Stomach smooth muscle (tissue), 2 donors: ENCODE measurements around the gene ADGRD1.

Experiments used
- H3K27ac ChIP-seq: one replicate; pipeline ENCODE4 v1.7.0; 2013; ENCODE audit warnings: mild to moderate bottlenecking, low read length, inconsistent platforms
- H3K27me3 ChIP-seq, 2 donors: one replicate each; pipeline ENCODE4 v1.7.0; 2013; ENCODE audit warnings: low read length in 2 of 2; ENCODE audit not compliant: insufficient read depth in 2 of 2, control insufficient read depth in 1 of 2
- H3K36me3 ChIP-seq, 2 donors: one replicate each; pipeline ENCODE4 v1.7.0; 2013; ENCODE audit warnings: low read length in 2 of 2; ENCODE audit not compliant: control insufficient read depth in 2 of 2, insufficient read depth in 2 of 2
- H3K4me1 ChIP-seq: one replicate; pipeline ENCODE4 v1.7.0; 2013; ENCODE audit warnings: low read length; ENCODE audit not compliant: control insufficient read depth, insufficient read depth
- H3K4me3 ChIP-seq, 2 donors: one replicate each; pipeline ENCODE4 v1.7.0; 2013; ENCODE audit warnings: low read length in 2 of 2
- H3K9ac ChIP-seq, 2 donors: one replicate each; pipeline ENCODE4 v1.7.0; 2013; ENCODE audit warnings: low read length in 2 of 2, mild to moderate bottlenecking in 1 of 2
- H3K9me3 ChIP-seq, 2 donors: one replicate each; pipeline ENCODE4 v1.7.0; 2013; ENCODE audit warnings: low read length in 2 of 2; ENCODE audit not compliant: control insufficient read depth in 2 of 2
- donor health status: healthy.
- donor health status: Pancreatic carcinoma.

The ADGRD1 gene

DNA sequence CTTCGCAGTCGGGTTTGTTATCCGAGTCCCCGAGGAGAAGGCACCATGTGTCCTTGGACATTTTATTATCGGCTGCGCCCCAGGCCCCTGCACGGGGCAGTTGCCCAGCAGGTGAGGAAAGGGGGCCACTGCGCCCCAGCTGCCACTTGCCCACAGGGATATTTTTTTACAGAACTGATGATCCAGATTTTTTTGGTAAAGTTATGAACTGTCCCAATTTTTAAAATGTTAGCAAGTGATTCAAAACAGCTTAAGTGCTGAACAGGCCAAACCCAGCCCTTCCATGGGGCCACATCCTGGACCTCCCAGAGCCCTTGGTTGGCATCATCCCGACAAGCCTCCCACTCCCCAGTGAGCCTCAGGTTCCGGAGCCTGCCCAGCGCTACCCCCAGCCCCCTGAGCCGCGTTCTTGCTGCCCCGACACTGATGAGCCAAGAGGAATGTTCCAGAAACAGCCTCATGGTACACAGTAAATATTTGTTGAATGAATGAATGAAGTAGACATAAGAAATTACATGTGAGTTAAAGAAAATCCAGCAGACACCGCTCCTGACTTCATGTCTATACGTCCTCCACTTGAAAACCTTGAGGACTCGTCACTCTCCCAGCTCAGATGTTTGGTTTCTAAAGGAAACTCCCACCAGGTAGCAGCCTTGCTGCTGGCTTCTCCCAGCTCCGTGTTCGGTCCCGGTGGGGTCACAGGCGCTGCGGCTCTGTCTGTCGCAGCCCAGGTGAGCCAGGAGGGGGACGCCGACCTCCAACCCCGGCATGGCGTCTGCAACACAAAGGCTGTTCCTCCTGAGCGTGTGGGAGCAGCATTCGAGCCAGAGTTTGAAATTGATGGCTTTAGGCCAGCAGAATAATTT lies 88.5 kb downstream of the ADGRD1 start:
- no peaks in the 10 kb centered on the region for H3K4me1 ChIP-seq
- peaks cover 0 to 2% of the 10 kb centered on the region in 2 donors for H3K36me3 ChIP-seq
- H3K9ac ChIP-seq: no peak overlapping the region
- H3K27ac ChIP-seq: no peak overlapping the region
- no peaks in the 10 kb centered on the region for H3K27me3 ChIP-seq
- H3K9me3 ChIP-seq: no peaks in the 10 kb centered on the region
- H3K4me3 ChIP-seq: no peak overlapping the region

DNA sequence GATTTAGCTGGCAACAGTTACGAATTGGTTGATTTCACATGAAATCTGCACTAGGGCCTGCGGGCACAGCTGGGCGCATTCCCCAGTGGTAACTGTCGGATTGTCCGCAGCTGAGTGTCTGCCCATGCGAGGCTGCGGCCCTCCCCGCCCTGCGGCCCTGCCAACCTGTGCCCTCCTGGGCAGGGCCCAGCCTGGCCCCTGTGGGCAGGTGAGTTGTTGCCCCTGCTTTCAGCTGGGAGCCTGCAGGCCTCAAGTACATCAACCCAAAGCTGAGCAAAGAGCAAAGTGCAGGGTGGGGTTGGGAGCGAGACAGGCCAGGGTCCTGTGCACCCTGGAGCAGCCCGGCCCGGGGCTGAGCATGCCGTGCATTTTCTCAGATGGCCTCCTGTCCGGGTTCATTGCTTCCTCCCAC lies 89.1 kb downstream of the ADGRD1 start:
- Histone ChIP-seq H3K4me1 (peaks cover 3% of the 10 kb centered on the region), H3K27ac (no peak overlapping the region), H3K4me3 (no peak overlapping the region), H3K27me3 (no peaks in the 10 kb centered on the region), H3K36me3 (peaks cover 0 to 2% of the 10 kb centered on the region in 2 donors), H3K9me3 (no peaks in the 10 kb centered on the region), H3K9ac (no peak overlapping the region)

GRCh38 chr12:131043401-131043871 lies 89.7 kb downstream of the ADGRD1 start:
- Histone ChIP-seq H3K4me1 (peaks cover 6% of the 10 kb centered on the region), H3K9ac (no peak overlapping the region), H3K4me3 (no peak overlapping the region), H3K36me3 (peaks cover 0 to 2% of the 10 kb centered on the region in 2 donors), H3K9me3 (no peaks in the 10 kb centered on the region), H3K27ac (no peak overlapping the region), H3K27me3 (no peaks in the 10 kb centered on the region)

DNA sequence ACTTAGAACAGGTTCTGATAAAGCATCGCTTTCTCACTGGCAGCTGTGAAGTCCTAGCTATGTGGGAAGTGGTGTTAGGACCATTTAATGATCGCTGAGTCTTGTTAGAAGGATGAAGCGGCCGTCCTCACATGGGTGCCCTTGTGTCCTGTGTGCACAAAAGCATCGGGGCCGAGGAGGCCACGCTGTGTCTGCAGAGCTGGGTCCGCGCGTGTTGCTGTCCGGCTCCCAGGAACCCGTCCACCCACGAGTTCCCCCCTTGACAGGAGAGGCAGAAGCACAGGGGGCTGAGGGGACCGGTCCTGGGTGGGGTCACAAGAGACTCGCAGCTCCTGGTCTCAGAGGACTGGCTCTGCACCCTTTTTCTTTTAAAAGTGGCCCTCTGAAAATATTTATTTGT lies 90.4 kb downstream of the ADGRD1 start:
- H3K36me3 ChIP-seq: peaks cover 0 to 2% of the 10 kb centered on the region in 2 donors
- no peak overlapping the region for H3K4me3 ChIP-seq
- H3K4me1 ChIP-seq: peaks cover 6% of the 10 kb centered on the region
- no peaks in the 10 kb centered on the region for H3K9me3 ChIP-seq
- no peaks in the 10 kb centered on the region for H3K27me3 ChIP-seq
- no peak overlapping the region for H3K9ac ChIP-seq
- no peak overlapping the region for H3K27ac ChIP-seq

DNA sequence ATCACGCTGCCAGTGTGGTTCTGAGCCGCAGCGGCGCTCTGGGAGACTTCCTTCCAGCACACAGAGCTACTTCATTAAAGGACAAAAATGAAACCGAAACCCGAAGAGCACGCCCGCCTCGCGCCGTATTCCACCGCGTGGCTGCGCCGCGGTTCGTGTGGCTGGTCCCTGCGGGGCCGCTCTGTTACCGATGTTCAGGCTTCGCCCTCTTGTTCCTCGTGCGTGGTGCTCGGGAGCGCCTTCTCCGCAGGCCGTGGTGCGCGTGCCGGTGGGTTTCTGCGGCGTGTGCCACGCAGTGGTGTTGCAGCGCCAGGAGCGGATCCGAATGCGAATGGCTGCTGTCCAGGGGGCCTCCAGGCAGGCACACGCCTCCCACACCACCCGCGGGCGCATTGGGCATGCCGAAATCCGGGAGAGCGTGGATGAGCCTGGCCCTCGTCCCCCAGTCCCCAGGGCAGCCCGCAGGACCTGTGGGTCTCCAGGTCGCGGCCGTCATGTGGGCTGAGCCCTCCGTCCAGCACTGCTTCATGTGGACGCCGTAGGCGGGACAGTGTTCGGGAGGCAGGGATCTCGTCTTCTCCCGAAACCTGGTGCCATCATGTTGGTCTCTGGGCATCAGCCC lies 91.2 kb downstream of the ADGRD1 start:
- Histone ChIP-seq H3K27me3 (no peaks in the 10 kb centered on the region), H3K27ac (no peak overlapping the region), H3K9me3 (no peaks in the 10 kb centered on the region), H3K36me3 (peaks cover 0 to 2% of the 10 kb centered on the region in 2 donors), H3K4me3 (no peak overlapping the region), H3K9ac (no peak overlapping the region), H3K4me1 (peaks cover 9% of the 10 kb centered on the region)

GRCh38 chr12:131045705-131046460 lies 92.2 kb downstream of the ADGRD1 start:
- Histone ChIP-seq H3K36me3 (peaks cover 0 to 2% of the 10 kb centered on the region in 2 donors), H3K9me3 (no peaks in the 10 kb centered on the region)

GRCh38 chr12:131046813-131047788 lies 93.4 kb downstream of the ADGRD1 start:
- H3K27me3 ChIP-seq: no peaks in the 10 kb centered on the region
- H3K9ac ChIP-seq: no peak overlapping the region
- H3K9me3 ChIP-seq: no peaks in the 10 kb centered on the region
- H3K4me3 ChIP-seq: no peak overlapping the region
- no peaks in the 10 kb centered on the region for H3K36me3 ChIP-seq
- no peak overlapping the region for H3K27ac ChIP-seq
- H3K4me1 ChIP-seq: peaks cover 11% of the 10 kb centered on the region

More at GRCh38 chr12:131045705-131046460, 92.2 kb downstream of the ADGRD1 start:
- Histone ChIP-seq H3K9ac (no peak overlapping the region), H3K4me1 (peaks cover 11% of the 10 kb centered on the region), H3K27ac (no peak overlapping the region), H3K4me3 (no peak overlapping the region), H3K27me3 (no peaks in the 10 kb centered on the region)

GRCh38 chr12:131047789-131048610 lies 94.3 kb downstream of the ADGRD1 start:
- H3K9ac ChIP-seq: no peak overlapping the region
- no peaks in the 10 kb centered on the region for H3K27me3 ChIP-seq
- peaks cover 11% of the 10 kb centered on the region for H3K4me1 ChIP-seq
- no peaks in the 10 kb centered on the region for H3K9me3 ChIP-seq
- H3K27ac ChIP-seq: no peak overlapping the region
- no peaks in the 10 kb centered on the region for H3K36me3 ChIP-seq
- H3K4me3 ChIP-seq: no peak overlapping the region

- no peak overlapping the region for H3K4me3 ChIP-seq
- H3K9me3 ChIP-seq: no peaks in the 10 kb centered on the region
- H3K9ac ChIP-seq: no peak overlapping the region
- no peaks in the 10 kb centered on the region for H3K27me3 ChIP-seq
- H3K36me3 ChIP-seq: no peaks in the 10 kb centered on the region
- peaks cover 11% of the 10 kb centered on the region for H3K4me1 ChIP-seq
- no peak overlapping the region for H3K27ac ChIP-seq
Measured at GRCh38 chr12:131048611-131048990, 94.9 kb downstream of the ADGRD1 start.
